ENCODE measurements around the gene UXS1.
A peak's percentile ranks its signal among the peaks of the same experiment; 100 is the strongest.

The UXS1 gene

GRCh38 chr2:106109675-106110424, 84.3 kb downstream of the UXS1 start:
- no peak for ATAC-seq
- no peak for DNase-seq

DNA sequence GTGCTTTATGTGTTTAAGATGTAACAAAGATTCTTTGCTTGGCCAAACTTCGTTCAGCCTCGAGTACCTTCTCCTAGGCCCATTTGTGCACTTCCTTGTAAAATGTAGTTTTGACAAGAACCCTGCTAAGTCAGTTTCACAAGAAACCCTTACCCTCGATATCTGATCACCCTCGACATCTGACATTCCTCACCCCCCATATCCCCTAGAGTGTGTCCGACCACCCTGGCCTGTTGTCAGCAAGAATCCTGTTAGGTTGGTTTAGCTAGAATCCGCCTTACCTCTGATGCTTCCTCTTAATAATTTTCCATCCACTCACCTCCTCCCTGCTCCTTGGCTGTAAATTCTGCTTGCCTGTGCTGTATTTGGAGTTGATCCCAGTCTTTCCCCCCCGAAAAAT, 85.3 kb downstream of the UXS1 start:
- ATAC-seq (no peak), DNase-seq (no peak)

DNA sequence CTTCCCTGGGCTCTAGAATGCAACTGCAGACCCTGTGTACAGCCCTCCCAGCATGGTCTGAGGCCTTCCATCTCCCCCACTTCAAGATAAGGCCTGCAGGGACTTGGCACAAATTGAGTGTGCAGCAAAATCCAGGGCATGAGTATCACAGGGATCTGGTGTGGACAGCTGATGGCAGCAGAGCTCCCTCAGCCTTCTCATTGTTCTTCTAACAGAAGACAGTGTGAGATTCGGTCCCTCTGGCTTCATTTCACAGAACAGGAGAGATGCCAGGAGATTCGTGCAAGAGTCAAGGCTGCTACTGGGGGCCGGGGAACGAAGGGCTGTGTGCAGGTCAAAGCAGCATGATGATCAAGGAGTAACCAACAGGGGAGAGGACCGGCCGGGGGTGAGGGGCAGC, 85.8 kb downstream of the UXS1 start:
- ATAC-seq (peak; percentile 19), DNase-seq (no peak)

- ATAC-seq (peak; percentile 80), DNase-seq (peak; percentile 58)
Measured at GRCh38 chr2:106107509-106108131, 86.5 kb downstream of the UXS1 start.

GRCh38 chr2:106106622-106107508, 87.2 kb downstream of the UXS1 start:
- ATAC-seq, result no peak
- DNase-seq, result no peak

- no peak for ATAC-seq
Measured at GRCh38 chr2:106105151-106105922, 88.8 kb downstream of the UXS1 start.

GRCh38 chr2:106104332-106105062, 89.6 kb downstream of the UXS1 start:
- DNase-seq, result peak; percentile 60
- peak; percentile 47 for ATAC-seq

More at GRCh38 chr2:106105151-106105922, 88.8 kb downstream of the UXS1 start:
- no peak for DNase-seq

DNA sequence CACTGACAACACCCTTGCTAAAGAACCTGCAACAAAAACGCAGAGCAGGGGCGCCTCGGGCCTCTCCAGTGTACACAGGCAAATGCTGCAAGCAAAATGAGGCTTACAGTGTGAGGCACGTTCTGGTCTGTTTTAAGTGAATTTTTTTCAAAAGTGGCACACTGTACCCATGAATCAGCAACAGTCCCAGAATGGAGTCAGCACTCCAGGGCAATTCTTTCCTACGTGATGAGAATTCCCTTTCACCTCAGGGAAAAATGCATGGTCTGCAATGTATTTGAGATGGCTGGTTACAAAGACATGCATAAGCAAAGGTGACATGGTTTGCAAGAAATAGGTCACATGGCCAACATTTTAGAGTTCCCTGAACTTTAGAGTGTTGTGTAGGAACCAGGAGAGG, 94.4 kb downstream of the UXS1 start:
- ATAC-seq, result no peak
- no peak for DNase-seq

DNA sequence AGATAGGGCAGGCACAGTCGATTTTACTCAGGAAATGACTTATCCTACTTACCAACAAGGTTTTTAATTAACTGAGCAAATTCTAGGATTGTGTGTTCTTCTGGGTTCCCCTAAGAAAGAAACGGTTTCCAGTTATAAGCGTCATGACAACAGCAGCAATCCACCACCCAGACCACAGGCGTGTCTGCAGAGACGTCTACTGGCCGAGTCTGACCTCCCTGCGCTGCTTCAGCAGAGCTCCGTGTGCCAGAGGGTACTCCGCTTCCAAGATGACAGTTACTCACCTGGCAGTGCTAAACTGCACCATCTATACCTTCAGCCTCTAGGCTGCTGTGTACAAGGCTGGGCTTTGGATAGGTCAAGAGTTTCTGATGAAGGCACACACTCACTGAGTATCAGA, 95.4 kb downstream of the UXS1 start:
- DNase-seq (no peak), ATAC-seq (no peak)

DNA sequence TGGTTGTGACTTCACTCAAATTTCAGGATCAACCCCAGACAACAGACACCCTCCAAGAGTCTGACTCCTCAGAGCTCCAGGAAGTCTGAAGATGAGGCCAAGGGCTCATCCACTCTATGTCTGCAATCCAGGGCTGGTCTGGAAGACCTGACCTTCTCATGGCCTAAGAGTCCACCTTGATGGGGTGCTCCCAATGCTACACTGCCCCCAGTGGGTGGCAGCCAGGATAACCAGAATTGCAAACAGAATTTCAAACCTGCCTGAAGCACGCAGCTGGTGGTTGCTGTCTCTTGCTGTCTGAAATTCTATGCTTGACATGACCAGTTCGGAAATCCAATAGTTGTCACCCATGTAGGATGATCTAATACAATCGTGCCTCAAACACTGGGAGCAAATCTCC, 96.0 kb downstream of the UXS1 start:
- DNase-seq, result peak; percentile 38
- no peak for ATAC-seq

DNA sequence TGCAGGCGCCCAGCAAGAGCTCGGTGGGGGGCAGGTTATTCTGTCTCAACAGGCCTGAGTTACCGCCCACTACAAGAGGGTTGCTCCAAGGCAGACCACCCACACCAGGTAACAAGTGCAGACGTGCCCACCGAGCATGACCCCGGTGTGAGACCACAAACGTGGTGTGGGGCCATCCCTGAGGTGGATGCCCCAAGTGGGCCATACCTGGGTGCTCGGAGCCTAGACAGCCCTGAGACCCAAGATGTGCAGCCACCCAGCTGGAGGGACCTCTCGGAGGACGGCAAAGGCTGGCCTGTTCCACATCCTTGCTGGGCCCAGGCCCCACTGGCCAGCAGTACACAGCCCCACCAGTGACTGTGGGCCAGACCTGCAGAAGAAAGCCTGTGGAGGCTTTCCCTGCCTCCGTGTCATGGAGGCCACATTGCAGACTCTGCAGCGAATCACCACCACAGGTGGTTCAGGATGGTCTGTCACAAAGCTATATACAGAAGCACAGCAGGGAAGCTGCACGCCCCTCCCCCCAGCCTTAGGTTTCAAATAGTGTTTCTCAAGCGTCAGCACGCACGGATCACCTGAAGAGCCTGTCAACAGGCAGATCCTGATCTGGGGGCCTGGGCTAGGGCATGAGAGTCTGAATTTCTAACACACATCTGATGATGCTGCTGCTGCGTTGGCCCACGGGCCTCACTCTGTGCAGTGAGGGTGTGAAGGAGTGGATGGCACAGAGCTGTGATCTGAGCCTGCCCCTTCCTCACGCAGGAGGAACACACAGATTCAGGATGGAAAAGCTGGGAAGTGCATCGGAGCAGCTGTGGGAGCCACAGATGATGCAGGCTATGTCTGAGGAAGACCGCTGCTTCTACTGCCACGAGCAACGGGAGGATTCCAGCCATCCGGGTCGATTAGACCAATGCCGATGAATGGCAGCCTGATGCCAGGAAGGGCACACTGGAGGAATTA, 96.8 kb downstream of the UXS1 start:
- DNase-seq, result no peak
- no peak for ATAC-seq

GRCh38 chr2:106096299-106097037, 97.6 kb downstream of the UXS1 start:
- ATAC-seq (peak; percentile 8), DNase-seq (no peak)

GRCh38 chr2:106095478-106096298, 98.4 kb downstream of the UXS1 start:
- ATAC-seq (peak; percentile 89), DNase-seq (peak; percentile 71)

GRCh38 chr2:106094131-106094841, 99.8 kb downstream of the UXS1 start:
- ATAC-seq (peak; percentile 21), DNase-seq (peak; percentile 41)

DNA sequence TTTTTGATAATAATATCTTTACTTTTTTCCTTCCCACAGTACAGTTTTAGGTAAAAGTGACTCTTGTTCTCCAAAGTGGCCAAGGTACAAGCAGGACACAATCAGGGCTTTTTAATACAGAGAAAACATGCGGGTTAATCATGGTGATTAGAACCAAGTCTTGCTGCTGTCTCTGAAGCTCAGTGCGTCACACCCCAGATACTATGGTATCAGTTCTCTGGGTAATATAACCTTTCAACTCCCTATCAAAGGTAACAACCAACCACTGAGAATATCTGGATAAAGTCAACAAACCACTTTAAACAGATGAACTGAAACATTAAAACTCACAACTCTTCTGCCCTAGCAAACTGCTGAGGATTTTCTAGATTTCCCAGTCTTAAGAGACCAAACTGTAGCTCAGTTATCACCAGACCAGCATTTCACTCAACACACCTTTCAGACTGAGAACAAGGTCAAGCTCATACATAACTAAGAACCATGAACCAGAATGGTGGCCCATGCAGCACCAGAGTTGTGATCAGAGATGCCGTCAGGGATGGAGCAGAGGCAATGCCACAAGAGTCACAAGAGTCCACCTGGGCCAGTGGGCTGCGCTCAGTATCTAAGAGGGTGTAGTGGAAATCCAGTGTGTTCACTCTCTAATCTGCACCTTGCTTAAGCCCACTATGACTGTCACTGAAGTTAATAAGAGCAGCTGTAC, 103.0 kb downstream of the UXS1 start:
- ATAC-seq (no peak), DNase-seq (no peak)

DNA sequence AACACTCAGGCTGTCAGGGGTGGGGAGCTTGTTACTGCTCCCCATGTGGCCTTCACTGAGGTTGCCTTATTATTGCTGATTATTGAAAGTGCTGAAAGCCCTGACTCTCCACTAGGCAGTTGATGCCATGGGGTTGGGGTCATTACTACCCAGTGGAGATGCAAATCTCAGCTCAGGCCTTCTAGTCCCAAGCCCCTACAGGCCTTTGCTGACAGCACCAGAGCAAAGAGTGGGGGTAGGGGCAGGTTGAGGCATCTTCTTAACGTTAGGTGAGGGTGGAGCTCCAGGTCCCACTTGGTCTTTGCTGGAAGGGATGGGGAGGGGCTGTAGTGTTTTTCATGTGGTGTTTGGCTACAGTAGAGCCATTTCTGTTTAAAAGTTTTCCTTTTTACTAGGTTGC, 104.5 kb downstream of the UXS1 start:
- no peak for ATAC-seq
- DNase-seq, result no peak

Data from stimulated activated naive CD8-positive, alpha-beta T cell treated with anti-CD3 and anti-CD28 coated beads, Interleukin-15, Interleukin-2, amounts not matched to agents 100 U/mL and 50 U/mL, for 24 hours (primary cell).